AG10803 (cell line): ENCODE data around the gene CTDNEP1.

ENCODE experiments used
- DNase-seq: peaks from one replicate; pipeline ENCODE4 v3.0.0; 2010; ENCODE audit warnings: low read depth
- H3K4me3 ChIP-seq: 2 replicates; pipeline ENCODE4 v1.5.1; 2011; ENCODE audit warnings: mild to moderate bottlenecking, low read length, control low read depth
- TF ChIP-seq, protein P1 (sequence below): conservative IDR thresholded peaks from 2 replicates; pipeline ENCODE4 v1.5.1; 2011; ENCODE audit warnings: mild to moderate bottlenecking, low read length, control low read depth, inconsistent platforms

The CTDNEP1 gene

DNA sequence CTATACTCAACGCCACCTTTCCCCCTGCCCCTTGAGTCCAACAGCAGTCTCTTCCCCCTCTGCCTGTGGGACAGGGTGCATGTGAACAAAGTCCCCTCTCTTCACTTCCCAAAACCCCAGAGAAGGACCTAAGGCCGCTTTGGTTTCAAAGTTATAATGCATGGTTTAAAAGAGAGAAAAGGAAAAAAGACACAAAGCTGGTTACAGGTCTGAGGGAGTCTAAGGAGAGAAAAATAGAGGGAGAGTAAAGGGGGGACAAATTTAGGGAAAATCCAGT lies 8.1 kb downstream of the CTDNEP1 start:
- H3K4me3 ChIP-seq = peak overlapping the region; percentile 100
- DNase-seq = no peak
- TF ChIP-seq, protein P1, sequence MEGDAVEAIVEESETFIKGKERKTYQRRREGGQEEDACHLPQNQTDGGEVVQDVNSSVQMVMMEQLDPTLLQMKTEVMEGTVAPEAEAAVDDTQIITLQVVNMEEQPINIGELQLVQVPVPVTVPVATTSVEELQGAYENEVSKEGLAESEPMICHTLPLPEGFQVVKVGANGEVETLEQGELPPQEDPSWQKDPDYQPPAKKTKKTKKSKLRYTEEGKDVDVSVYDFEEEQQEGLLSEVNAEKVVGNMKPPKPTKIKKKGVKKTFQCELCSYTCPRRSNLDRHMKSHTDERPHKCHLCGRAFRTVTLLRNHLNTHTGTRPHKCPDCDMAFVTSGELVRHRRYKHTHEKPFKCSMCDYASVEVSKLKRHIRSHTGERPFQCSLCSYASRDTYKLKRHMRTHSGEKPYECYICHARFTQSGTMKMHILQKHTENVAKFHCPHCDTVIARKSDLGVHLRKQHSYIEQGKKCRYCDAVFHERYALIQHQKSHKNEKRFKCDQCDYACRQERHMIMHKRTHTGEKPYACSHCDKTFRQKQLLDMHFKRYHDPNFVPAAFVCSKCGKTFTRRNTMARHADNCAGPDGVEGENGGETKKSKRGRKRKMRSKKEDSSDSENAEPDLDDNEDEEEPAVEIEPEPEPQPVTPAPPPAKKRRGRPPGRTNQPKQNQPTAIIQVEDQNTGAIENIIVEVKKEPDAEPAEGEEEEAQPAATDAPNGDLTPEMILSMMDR = no peak

DNA sequence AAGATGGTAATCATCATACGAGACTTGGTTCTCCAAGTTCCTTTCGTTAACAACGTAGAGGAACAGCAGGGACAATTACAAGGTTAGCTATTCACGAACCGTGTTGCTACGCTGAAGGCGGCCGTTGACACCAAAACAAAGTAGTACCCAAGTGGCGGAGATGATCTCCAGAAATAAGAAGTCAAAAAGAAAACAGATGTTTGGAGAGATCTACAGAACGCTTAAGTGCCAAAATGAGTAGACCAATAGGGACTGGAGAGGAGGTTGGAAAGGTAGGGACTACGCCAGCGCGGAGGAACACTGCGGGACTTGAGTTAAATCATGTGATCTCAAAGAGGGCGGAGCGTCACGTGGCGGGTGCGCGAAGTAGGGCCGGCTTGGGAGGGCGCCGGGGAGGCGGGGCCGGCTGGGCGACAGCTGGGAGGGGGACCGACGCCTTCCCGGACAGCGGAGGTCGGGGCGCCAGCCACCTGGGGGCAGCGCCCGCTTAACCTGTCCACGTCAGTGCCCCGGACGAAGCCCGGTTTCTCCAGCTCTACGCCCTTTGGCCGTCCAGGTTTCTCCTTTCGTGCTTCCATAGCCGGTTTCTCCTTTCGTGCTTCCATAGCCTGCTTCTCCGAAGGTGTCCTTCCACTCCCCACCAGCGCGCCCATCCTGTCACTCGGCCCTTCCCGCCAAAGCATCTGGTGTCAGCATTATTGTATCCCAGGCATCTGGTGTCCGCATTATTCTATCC lies 8.6 kb downstream of the CTDNEP1 start:
- DNase-seq = peak; percentile 97
- H3K4me3 ChIP-seq = peak overlapping the region; percentile 100
- TF ChIP-seq, protein P1 = no peak

DNA sequence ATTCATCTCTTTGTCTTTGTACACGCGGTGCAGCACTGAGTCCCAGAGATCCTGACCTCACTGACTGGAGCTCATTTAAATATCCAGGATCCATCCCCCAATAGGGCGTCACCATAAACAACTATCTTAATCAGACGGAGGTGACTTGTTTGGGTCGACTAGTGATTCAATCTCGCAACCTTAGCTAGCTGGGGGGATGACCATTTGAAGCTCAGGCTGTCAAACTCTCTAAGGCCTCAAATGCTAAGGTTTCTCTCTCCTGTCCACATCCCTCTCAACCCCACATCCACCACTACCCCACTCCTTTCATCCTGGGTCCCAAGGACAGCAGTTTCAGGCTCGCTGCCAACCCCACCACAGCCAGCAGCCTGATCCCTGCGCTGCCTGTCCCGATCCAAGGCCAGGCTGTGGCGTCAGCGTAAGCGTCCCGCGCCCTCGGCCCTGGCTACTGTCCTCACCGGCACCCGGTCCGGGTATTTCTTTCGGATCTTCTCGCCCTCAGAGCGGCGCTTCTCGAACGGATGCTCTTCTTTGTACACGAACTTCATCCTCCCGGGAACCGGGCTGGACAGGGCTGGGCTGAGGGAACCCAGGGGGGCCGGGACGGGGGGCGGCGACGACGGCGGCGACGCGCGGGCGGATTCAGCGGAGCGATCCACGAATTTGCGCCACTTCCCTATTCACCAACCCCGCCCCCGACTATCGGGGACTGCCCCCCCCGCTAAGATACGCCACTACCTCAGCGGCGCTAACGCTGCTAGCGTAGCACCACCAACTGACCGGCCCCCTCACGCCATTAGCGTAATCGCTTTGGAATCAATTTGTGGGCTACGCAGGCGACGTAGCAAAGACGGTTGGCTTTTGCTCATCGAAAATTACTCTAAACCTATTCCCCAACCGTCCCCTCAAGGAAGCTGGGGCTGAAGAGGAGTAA lies 9.5 kb downstream of the CTDNEP1 start, which contains the start of gene GABARAP:
Gene GABARAP (minus strand): TSS at position 667 of the 934 bp plus-strand sequence. CDS start 119 bp downstream, at position 548.
- peak within 1 kb of the TSS; percentile 100 for H3K4me3 ChIP-seq
- TF ChIP-seq, protein P1 = no peak
- peak; percentile 92 for DNase-seq

DNA sequence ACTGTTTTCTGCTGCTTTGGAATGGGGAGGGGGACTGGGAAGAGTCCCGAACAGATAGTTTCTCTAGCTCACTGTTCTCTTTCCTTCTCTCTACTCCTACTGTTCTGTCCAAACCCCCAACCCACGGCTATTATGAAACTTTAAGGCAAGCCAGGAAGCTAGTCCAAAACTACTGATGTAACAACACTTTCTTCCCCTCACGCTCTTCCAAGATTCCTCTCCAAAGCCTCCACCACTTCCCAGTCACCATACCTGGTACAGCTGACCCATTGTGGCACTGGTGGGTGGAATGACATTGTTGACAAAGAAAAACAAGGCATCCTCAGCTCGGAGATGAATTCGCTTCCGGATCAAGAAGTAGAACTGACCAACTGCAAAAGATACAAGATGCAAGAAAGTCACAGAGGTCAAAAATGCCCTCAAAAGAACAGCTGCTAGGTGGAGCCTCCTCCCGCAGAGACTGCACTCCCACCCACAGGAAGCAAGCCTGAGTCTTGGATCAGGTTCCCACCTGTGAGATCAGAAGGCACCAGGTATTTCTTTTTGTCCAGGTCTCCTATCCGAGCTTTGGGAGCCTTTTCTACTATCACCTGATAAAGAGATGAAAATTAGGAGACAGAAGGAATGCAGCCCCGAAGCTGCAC lies 10.3 kb downstream of the CTDNEP1 start:
- peak; percentile 36 for DNase-seq
- TF ChIP-seq, protein P1 = no peak
- H3K4me3 ChIP-seq = peak overlapping the region; percentile 100

DNA sequence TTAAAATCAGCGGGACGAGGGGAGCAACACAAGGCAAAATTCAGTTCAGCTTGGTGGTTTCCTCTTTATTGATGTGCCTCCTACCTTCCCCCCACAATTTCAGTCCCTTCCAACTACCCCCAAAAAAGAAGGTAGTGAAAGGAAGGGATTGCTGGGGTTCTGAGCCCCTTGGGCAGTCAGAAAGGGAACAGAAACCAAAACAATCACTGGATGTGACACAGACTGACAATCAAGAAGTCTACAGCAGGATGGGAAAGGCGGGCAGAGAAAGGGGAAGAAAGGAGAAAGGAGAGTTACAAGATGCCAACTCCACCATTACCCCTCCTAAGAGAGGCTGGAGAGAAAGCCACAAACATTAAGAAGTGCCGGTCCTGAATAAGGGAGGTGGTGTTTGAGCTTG lies 11.2 kb downstream of the CTDNEP1 start:
- peak overlapping the region; percentile 100 for H3K4me3 ChIP-seq
- TF ChIP-seq, protein P1 = no peak
- no peak for DNase-seq

DNA sequence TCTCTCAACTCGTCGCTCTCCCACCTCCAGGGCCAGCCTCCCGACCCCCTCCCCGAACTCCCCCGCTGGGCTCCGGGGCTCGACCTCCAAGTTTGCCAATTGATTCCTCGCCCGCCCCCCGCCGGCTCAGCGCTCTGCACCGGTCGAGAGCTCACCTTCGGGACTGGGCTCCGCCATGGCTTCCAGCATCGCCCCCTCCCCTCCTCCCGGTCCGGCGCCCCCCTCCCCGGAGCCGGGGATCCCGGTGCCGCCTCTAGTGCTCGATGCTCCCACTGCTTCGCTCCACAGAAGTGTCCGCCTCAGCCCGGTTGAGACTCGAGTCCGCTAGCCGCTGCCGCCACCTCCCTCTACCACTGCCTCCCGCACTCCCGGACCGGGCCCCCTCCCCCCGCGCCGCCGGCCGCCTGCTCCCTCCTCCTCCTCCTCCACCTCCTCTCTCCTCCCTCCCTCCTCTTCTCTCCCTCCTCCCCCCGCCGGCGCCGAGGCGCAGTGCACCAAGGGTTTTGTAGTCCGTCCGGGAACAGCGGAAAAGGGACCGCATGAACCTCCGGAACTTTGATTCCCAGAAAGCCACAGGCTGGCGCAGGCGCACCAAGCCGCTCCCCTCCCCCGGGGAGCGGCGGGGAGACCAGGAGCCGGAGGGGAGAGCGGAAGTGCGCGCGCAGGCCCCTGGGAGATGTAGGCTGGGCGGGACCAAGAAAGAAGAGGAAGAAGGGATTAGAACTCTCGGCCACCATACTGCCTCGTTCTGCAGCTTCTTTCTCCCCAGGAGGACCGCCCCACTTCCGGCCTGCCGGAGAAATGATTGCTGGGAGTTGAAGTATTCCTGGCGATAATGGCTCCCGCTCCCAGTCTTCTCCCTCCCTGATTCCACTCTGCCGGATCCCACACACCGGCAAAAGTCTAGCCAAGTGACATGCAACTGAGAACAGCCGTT lies 12.2 kb downstream of the CTDNEP1 start, which contains the start of gene PHF23:
Gene PHF23 (minus strand): TSS at position 367 of the 937 bp plus-strand sequence. CDS start 178 bp downstream, at position 189.
- peak within 1 kb of the TSS; percentile 100 for H3K4me3 ChIP-seq
- TF ChIP-seq, protein P1 = no peak
- peak; percentile 99 for DNase-seq
